ENCODE measurements around the gene SIVA1. TPM values are rescaled to one million over a fixed set of nuclear protein-coding genes. Genes with fewer than 3 reads are reported as not detected.
A peak's percentile ranks its signal among the peaks of the same experiment; 100 is the strongest.

SIVA1 gene
- total and polyA plus RNA-seq, 7 donors = 55.8 to 233 (median 105) TPM

DNA sequence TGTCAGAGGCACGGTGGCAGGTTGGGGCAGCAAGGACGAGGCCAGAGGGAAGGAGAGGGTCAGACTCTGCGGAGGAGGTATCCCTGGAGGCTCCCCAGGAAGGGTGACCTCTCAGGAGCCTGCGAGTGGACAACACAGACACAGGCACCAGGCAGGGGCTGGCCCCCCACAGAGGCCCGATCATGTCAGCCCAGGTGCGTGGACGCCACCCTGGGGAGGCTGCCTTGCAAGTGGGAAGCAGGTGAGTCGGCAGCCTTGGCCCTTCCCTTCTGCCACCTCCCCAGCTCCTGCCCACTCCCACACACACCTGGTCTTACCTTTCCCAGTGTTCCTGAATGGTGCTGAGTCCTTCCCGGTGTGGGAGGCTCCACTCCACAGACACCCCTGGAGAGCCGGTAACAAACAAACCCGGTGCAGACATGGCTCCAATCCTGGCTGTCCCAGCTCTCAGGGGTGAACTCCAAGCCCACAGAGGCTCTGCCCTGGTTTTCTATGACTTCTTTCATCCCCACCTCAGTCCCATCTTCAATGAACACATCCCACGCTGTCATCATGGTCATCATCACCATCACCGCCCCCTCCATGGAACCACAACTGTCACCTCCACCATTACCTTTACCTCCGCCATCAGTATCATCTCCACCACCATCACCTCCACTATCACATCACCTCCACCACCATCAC is 53.1 kb downstream of the SIVA1 start:
- DNase-seq = peak in 1 of 2 donors; percentile 47
- TF ChIP-seq, protein P1, sequence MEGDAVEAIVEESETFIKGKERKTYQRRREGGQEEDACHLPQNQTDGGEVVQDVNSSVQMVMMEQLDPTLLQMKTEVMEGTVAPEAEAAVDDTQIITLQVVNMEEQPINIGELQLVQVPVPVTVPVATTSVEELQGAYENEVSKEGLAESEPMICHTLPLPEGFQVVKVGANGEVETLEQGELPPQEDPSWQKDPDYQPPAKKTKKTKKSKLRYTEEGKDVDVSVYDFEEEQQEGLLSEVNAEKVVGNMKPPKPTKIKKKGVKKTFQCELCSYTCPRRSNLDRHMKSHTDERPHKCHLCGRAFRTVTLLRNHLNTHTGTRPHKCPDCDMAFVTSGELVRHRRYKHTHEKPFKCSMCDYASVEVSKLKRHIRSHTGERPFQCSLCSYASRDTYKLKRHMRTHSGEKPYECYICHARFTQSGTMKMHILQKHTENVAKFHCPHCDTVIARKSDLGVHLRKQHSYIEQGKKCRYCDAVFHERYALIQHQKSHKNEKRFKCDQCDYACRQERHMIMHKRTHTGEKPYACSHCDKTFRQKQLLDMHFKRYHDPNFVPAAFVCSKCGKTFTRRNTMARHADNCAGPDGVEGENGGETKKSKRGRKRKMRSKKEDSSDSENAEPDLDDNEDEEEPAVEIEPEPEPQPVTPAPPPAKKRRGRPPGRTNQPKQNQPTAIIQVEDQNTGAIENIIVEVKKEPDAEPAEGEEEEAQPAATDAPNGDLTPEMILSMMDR (IDR thresholded peaks at IDR 0.05) = no peak
- no peak for ATAC-seq
- H3K27ac ChIP-seq = peak overlapping the region; percentile 10
- H3K36me3 ChIP-seq (ENCODE audit: insufficient read depth in 1 of 2, low read depth in 1 of 2) = no peaks in the 10 kb centered on the region
- no peaks in the 10 kb centered on the region for H3K9me3 ChIP-seq
- H3K4me3 ChIP-seq = no peak overlapping the region
- WGBS, 3 donors = 83 to 89% (median 84%) methylated on average over 11 to 14 of the region's 14 CpGs
- intact Hi-C loops (cut with DNase I) = no loop called here
- no peaks in the 10 kb centered on the region for H3K27me3 ChIP-seq (ENCODE audit: insufficient read depth in 3 of 3, low read length in 2 of 3)
- H3K4me1 ChIP-seq = peaks cover 37% of the 10 kb centered on the region

DNA sequence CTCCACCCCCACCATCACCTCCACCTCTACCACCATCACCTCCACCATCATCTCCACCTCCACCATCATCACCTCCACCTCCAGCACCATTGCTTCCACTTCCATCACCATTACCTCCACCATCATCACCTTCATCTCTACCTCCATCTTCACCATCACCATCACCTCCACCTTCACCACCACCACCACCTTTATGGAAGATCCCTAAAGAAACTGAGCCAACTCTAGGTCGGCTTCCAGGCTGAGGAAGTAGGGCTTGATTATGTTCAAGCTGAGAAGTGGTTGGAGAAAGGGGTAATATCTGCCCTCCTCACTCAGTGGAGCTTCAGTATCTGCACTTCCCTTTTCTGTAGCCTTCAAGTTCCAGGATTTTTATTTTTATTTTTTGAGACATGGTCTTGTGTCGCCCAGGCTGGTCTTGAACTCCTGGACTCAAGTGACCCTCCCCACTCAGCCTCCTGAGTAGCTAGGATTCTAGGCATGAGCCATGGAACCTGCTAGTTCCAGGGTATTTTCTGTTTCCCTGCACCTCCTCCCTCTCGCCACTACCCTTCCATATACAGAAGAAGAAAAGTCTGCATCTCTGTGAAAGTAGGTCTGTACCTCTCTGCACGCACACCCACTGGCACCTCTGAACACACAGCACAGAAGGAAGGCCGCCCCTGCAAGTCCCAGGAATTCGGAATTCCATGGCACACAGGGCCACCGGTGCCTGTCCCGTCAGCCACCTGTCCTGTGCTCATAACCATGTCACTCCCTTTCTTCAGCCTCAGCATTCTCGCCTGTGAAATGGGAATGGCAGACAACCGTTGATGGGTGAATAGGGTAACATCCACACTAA is 53.9 kb downstream of the SIVA1 start:
- TF ChIP-seq, protein P1 (IDR thresholded peaks at IDR 0.05) = no peak
- intact Hi-C loops (cut with DNase I) = no loop called here
- ATAC-seq (no peak), DNase-seq (no peak)
- peaks cover 29% of the 10 kb centered on the region for H3K4me1 ChIP-seq
- no peak overlapping the region for H3K27ac ChIP-seq
- H3K36me3 ChIP-seq (ENCODE audit: insufficient read depth in 1 of 2, low read depth in 1 of 2) = no peaks in the 10 kb centered on the region
- H3K27me3 ChIP-seq (ENCODE audit: insufficient read depth in 3 of 3, low read length in 2 of 3) = no peaks in the 10 kb centered on the region
- no peaks in the 10 kb centered on the region for H3K9me3 ChIP-seq
- H3K4me3 ChIP-seq = no peak overlapping the region
- 82 to 88% (median 85%) methylated on average over 10 of the region's 10 CpGs for WGBS, 3 donors

DNA sequence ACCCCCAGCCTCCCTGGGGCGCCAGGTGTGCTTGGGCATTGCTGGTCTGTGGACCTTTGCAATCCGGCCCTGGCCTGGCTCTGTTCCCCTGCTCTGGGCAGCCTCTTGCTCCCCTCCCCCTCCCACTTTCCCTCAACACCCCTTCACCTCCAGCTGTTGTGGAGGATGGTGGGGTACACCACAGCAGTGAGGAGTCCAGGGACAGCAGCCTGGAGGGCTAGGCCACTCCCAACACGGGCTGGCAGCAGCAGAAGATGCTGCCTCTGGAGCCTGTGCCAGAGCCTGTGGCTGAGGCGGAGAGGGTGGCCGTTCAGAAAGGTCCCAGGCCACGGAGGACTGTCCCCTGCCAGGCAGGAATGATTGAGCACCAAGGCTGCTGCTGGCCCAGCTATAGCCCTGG is 55.5 kb downstream of the SIVA1 start:
- no peak for DNase-seq
- WGBS, 3 donors = 67 to 74% (median 69%) methylated on average over 5 to 6 of the region's 6 CpGs
- Histone ChIP-seq H3K27me3 (ENCODE audit: insufficient read depth in 3 of 3, low read length in 2 of 3) (no peaks in the 10 kb centered on the region), H3K9me3 (no peaks in the 10 kb centered on the region), H3K4me3 (no peak overlapping the region), H3K27ac (no peak overlapping the region), H3K36me3 (ENCODE audit: insufficient read depth in 1 of 2, low read depth in 1 of 2) (no peaks in the 10 kb centered on the region), H3K4me1 (peaks cover 18% of the 10 kb centered on the region)
- intact Hi-C loops (cut with DNase I) = no loop called here
- TF ChIP-seq, protein P1 (IDR thresholded peaks at IDR 0.05) = no peak
- ATAC-seq = no peak

Other genes with a start within 250 kb of the SIVA1 start
- 1 to 10 TPM in 1 of 4 donors, under 1 TPM in 3; 0.32 to 7.3 (median 0.33) TPM for gene C14orf180, start 173.4 kb upstream of the SIVA1 start, total RNA-seq
- gene C14orf180, start 173.4 kb upstream of the SIVA1 start, polyA plus RNA-seq = 1 to 10 TPM in 2 of 3 donors, under 1 TPM in 1; 0.58 to 4.0 (median 1.9) TPM
- not detected for gene TMEM179, start 148.4 kb upstream of the SIVA1 start, total RNA-seq
- gene TMEM179, start 148.4 kb upstream of the SIVA1 start, polyA plus RNA-seq = under 1 TPM in 1 of 3 donors, not detected in 2; 0.01 TPM
- 10 to 100 TPM; 16.4 to 26.3 (median 23.4) TPM for gene INF2, start 63.5 kb upstream of the SIVA1 start, total RNA-seq
- gene INF2, start 63.5 kb upstream of the SIVA1 start, polyA plus RNA-seq = 10 to 100 TPM; 12.0 to 29.1 (median 12.8) TPM
- gene ADSS1, start 28.9 kb upstream of the SIVA1 start, total RNA-seq = 100 to 1,000 TPM; 201 to 359 (median 278) TPM
- gene ADSS1, start 28.9 kb upstream of the SIVA1 start, polyA plus RNA-seq = 100 to 1,000 TPM; 187 to 394 (median 300) TPM
- gene AKT1, start 42.6 kb downstream of the SIVA1 start, total RNA-seq = 10 to 100 TPM; 54.9 to 79.3 (median 60.0) TPM
- 100 to 1,000 TPM in 1 of 3 donors, 10 to 100 TPM in 2; 51.9 to 102 (median 62.0) TPM for gene AKT1, start 42.6 kb downstream of the SIVA1 start, polyA plus RNA-seq
- gene ZBTB42, start 48.0 kb downstream of the SIVA1 start, total RNA-seq = 1 to 10 TPM; 4.2 to 7.4 (median 5.8) TPM
- 1 to 10 TPM; 4.7 to 6.6 (median 6.2) TPM for gene ZBTB42, start 48.0 kb downstream of the SIVA1 start, polyA plus RNA-seq
- 10 to 100 TPM in 1 of 4 donors, 1 to 10 TPM in 3; 6.3 to 15.7 (median 7.7) TPM for gene CEP170B, start 112.1 kb downstream of the SIVA1 start, total RNA-seq
- 1 to 10 TPM; 2.0 to 5.8 (median 3.3) TPM for gene CEP170B, start 112.1 kb downstream of the SIVA1 start, polyA plus RNA-seq
- under 1 TPM in 2 of 4 donors, not detected in 2; 0.04 to 0.25 TPM for gene PLD4, start 171.7 kb downstream of the SIVA1 start, total RNA-seq
- gene PLD4, start 171.7 kb downstream of the SIVA1 start, polyA plus RNA-seq = not detected
- 1 to 10 TPM; 1.3 to 4.7 (median 3.4) TPM for gene AHNAK2, start 225.2 kb downstream of the SIVA1 start, total RNA-seq
- 1 to 10 TPM in 1 of 3 donors, under 1 TPM in 2; 0.69 to 2.0 (median 0.75) TPM for gene AHNAK2, start 225.2 kb downstream of the SIVA1 start, polyA plus RNA-seq
- 1 to 10 TPM; 1.3 to 2.2 (median 1.6) TPM for gene CLBA1, start 232.6 kb downstream of the SIVA1 start, total RNA-seq
- 1 to 10 TPM; 1.7 to 6.8 (median 6.1) TPM for gene CLBA1, start 232.6 kb downstream of the SIVA1 start, polyA plus RNA-seq